HepG2 (cell line): ENCODE measurements around the gene MKRN3. TPM values are rescaled to one million over a fixed set of nuclear protein-coding genes. Genes with fewer than 3 reads are reported as not detected.
A peak's percentile ranks its signal among the peaks of the same experiment; 100 is the strongest.

Experiments
- ATAC-seq: fragments of 200-7000 bp; cut with Tn5 transposase; 3 replicates; pipeline ENCODE4 v1.9.1; 2020; ENCODE audit warnings: mild to moderate bottlenecking, moderate library complexity
- BruUV-seq: library from RNA; stranded (reverse); fragments of 400-500 nt; replicated peaks from 2 replicates; lab custom pipeline; 2021; lab: Mats Ljungman, UMichigan
- CTCF ChIA-PET: fragments of 300-600 bp; formaldehyde crosslinking; extraction: SDS; loops from one replicate; lab custom pipeline; 2021; ENCODE audit warnings: low total read pairs, inconsistent platforms, low intra/inter-chr PET ratio; lab: Yijun Ruan, JAX
- POLR2A ChIA-PET: fragments of 350-600 bp; sonication (Branson Sonifier 250); formaldehyde crosslinking; loops from one replicate; lab custom pipeline; 2020; ENCODE audit warnings: antibody characterized with exemption, inconsistent platforms; lab: Yijun Ruan, JAX
- DNase-seq: peaks from one replicate; pipeline ENCODE4 v3.0.0-alpha.2; 2015; ENCODE audit warnings: low spot score
- FAIRE-seq: peaks from 3 replicates; lab custom pipeline; 2011; peaks lifted over from hg19 to GRCh38; lab: Jason Lieb, UNC
- H2AFZ ChIP-seq: one replicate; pipeline ENCODE4 v1.6.1; 2011; ENCODE audit warnings: low read length, inconsistent platforms
- H3K27ac ChIP-seq: fragments of 300-600 bp; 3 replicates; pipeline ENCODE4 v1.8.0; 2011; ENCODE audit warnings: mixed run types, mild to moderate bottlenecking, mixed read lengths, low read length, inconsistent platforms; ENCODE audit not compliant: insufficient read depth; ENCODE audit errors: extremely low read length
- H3K27me3 ChIP-seq, 2 experiments: fragments of 200-600 bp in 1 of 2; 2 replicates in 1 of 2; 3 replicates in 1 of 2; pipeline versions ENCODE4 v1.6.0 to v1.8.0; 2011; ENCODE audit warnings: low read length in 2 of 2, mild to moderate bottlenecking in 2 of 2, moderate library complexity in 2 of 2, inconsistent platforms in 1 of 2; ENCODE audit not compliant: insufficient read depth in 2 of 2, control insufficient read depth in 1 of 2
- H3K36me3 ChIP-seq, 2 experiments: fragments of 200-600 bp in 1 of 2; replicated peaks in 1 of 2; 2 replicates in 1 of 2; 3 replicates in 1 of 2; pipeline versions ENCODE4 v1.5.1 to v1.8.0; 2011; ENCODE audit warnings: low read length in 2 of 2, inconsistent platforms in 1 of 2; ENCODE audit not compliant: insufficient read depth in 2 of 2, control insufficient read depth in 1 of 2
- H3K4me1 ChIP-seq: 2 replicates; pipeline ENCODE4 v1.5.1; 2012; ENCODE audit warnings: low read length, inconsistent platforms; ENCODE audit not compliant: insufficient read depth
- H3K4me2 ChIP-seq: 2 replicates; pipeline ENCODE4 v1.6.0; 2011; ENCODE audit warnings: low read depth, low read length, inconsistent platforms
- H3K4me3 ChIP-seq, 3 experiments: fragments of 200-600 bp in 1 of 3; sonication (generic), shearing (Covaris generic) in 1 of 3; replicated peaks in 1 of 3; 2 replicates each; pipeline ENCODE4 v1.5.1; 2011 to 2016; ENCODE audit warnings: low read length in 3 of 3, inconsistent platforms in 2 of 3, low read depth in 2 of 3, mild to moderate bottlenecking in 2 of 3, control low read depth in 1 of 3, mixed read lengths in 1 of 3; ENCODE audit not compliant: insufficient read depth in 1 of 3
- H3K79me2 ChIP-seq: one replicate; pipeline ENCODE4 v1.6.1; 2011; ENCODE audit warnings: low read length, inconsistent platforms; ENCODE audit not compliant: insufficient read depth
- H3K9ac ChIP-seq: 2 replicates; pipeline ENCODE4 v1.6.0; 2011; ENCODE audit warnings: mild to moderate bottlenecking, low read depth, low read length, inconsistent platforms; ENCODE audit not compliant: insufficient read depth
- H3K9me3 ChIP-seq: 2 replicates; pipeline ENCODE4 v1.5.1; 2012; ENCODE audit warnings: mild to moderate bottlenecking, low read length
- H4K20me1 ChIP-seq: 2 replicates; pipeline ENCODE4 v1.6.0; 2011; ENCODE audit warnings: inconsistent platforms, mild to moderate bottlenecking, low read length, moderate library complexity; ENCODE audit not compliant: insufficient read depth
- CTCF ChIP-seq: sonication (generic); formaldehyde crosslinking; IDR thresholded peaks from 2 replicates; pipeline ENCODE4 v1.5.0; 2020; ENCODE audit warnings: mild to moderate bottlenecking, missing genetic modification reagents, moderate library complexity
- MBD4 ChIP-seq: IDR thresholded peaks from 2 replicates; pipeline ENCODE4 v1.6.1; 2012; ENCODE audit warnings: low read length, inconsistent platforms, borderline replicate concordance
- NKX3-1 ChIP-seq: sonication (generic); formaldehyde crosslinking; IDR thresholded peaks from 2 replicates; pipeline ENCODE4 v1.5.0; 2020; ENCODE audit warnings: missing genetic modification reagents
- STAG1 ChIP-seq: sonication (generic); formaldehyde crosslinking; IDR thresholded peaks from 2 replicates; pipeline ENCODE4 v1.4.0; 2020; ENCODE audit warnings: missing genetic modification reagents
- XRCC5 ChIP-seq: fragments of 200-400 bp; formaldehyde crosslinking; optimal IDR thresholded peaks from 2 replicates; pipeline ENCODE3; 2017; ENCODE audit warnings: mild to moderate bottlenecking, low read length
- ZNF678 ChIP-seq: sonication (generic); formaldehyde crosslinking; IDR thresholded peaks from 2 replicates; pipeline ENCODE4 v1.4.0; 2020; ENCODE audit warnings: mild to moderate bottlenecking, missing genetic modification reagents
- WGBS: methylation state at CpG from one replicate; pipeline ENCODE4 v1.1.6; 2017; ENCODE audit warnings: low lambda C conversion rate; 5-methylcytosine and 5-hydroxymethylcytosine counted together
- in situ Hi-C: cut with HindIII; loops from 2 replicates; pipeline ENCODE4 v1.10.0; 2017; ENCODE audit warnings: low pct_unique_long_range_greater_than_20kb; ENCODE audit not compliant: extremely low pct_ligation_motif_present
- intact Hi-C: fragments of 100-400 bp; cut with micrococcal nuclease; formaldehyde crosslinking; loops from one replicate; pipeline ENCODE4 v1.10.0; 2022; ENCODE audit not compliant: unreplicated experiment
- polyA plus RNA-seq, 8 experiments: library from polyadenylated mRNA; depleted of rRNA in 3 of 8; stranded (reverse) in 7 of 8; unstranded in 1 of 8; fragments of >200 nt; fragmentation: Illumina TruSeq in 4 of 8; extraction: Trizol in 4 of 8; gene quantifications; 2 replicates each; pipeline versions ENCODE4 v1.2.1 to v1.2.3, GENCODE V29; 2011 to 2016; ENCODE audit warnings: low read depth in 4 of 8, missing spikeins in 1 of 8, mixed read lengths in 1 of 8; ENCODE audit not compliant: insufficient read depth in 1 of 8
- total RNA-seq, 5 experiments: library from RNA; depleted of rRNA; stranded (reverse); fragments of >200 nt; fragmentation: Illumina TruSeq; extraction: Trizol; gene quantifications; 2 replicates each; pipeline ENCODE4 v1.2.3, GENCODE V29; 2016; ENCODE audit warnings: low read depth in 1 of 5

The MKRN3 gene
- total and polyA plus RNA-seq, 2 of the 13 experiments (the other 11 are each of a cell fraction or from before 2014, with no cell fraction given), result 2.4 to 5.2 TPM

GRCh38 chr15:23572844-23573243 is 7.4 kb downstream of the MKRN3 start:
- Histone ChIP-seq H3K36me3 (no peaks in the 10 kb centered on the region), H3K27me3 (no peaks in the 10 kb centered on the region), H4K20me1 (no peaks in the 10 kb centered on the region), H3K4me2 (no peak overlapping the region), H3K79me2 (peaks cover 3% of the 10 kb centered on the region), H3K9ac (no peak overlapping the region), H3K4me3 (no peak overlapping the region), H3K9me3 (no peaks in the 10 kb centered on the region), H2AFZ (no peak overlapping the region), H3K4me1 (peaks cover 30% of the 10 kb centered on the region), H3K27ac (no peak overlapping the region)
- DNase-seq (no peak), ATAC-seq (no peak), FAIRE-seq (no peak)
- CTCF ChIA-PET, result no interaction called here
- intact Hi-C loops (loop anchor here (5.0 kb wide), 1 partner anchor 1799 kb away; no protein-coding TSS in a partner anchor), in situ Hi-C loops (no loop called here)
- WGBS, result 46% methylated on average over 4 of the region's 4 CpGs
- POLR2A ChIA-PET, result no interaction called here
- BruUV-seq, result no TSS peak
- no peak for TF ChIP-seq MBD4
- TF ChIP-seq NKX3-1, result no peak

- peak; percentile 4; the same call in 1 of the 2 replicates for TF ChIP-seq STAG1 (CRISPR knock-in tag)
- TF ChIP-seq ZNF678 (CRISPR knock-in tag), result no peak
- peak; percentile 13; the same call in 1 of the 2 replicates for TF ChIP-seq CTCF
- TF ChIP-seq XRCC5, result peak; percentile 39
- no peak for FAIRE-seq
- Histone ChIP-seq H2AFZ (no peak overlapping the region), H3K9me3 (no peaks in the 10 kb centered on the region), H3K9ac (no peak overlapping the region), H3K4me1 (peaks cover 26% of the 10 kb centered on the region), H3K79me2 (no peaks in the 10 kb centered on the region), H4K20me1 (no peaks in the 10 kb centered on the region), H3K27ac (no peak overlapping the region), H3K27me3 (no peaks in the 10 kb centered on the region), H3K4me3 (no peak overlapping the region), H3K36me3 (no peaks in the 10 kb centered on the region), H3K4me2 (no peak overlapping the region)
- ATAC-seq, result peak; percentile 92
- DNase-seq, result no peak
- intact Hi-C loops, result loop anchor here (5.0 kb wide), 1 partner anchor 1798 kb away; no protein-coding TSS in a partner anchor
- POLR2A ChIA-PET, result interaction anchor here (1.5 kb wide), 1 partner anchor 9 kb away, joined by 3 read pairs; the partner anchor contains the start of gene MKRN3
- CTCF ChIA-PET, result no interaction called here
- WGBS, result 17% methylated on average over 1 of the region's 3 CpGs
- no TSS peak for BruUV-seq
- in situ Hi-C loops, result no loop called here
These were observed 9.3 kb downstream of the MKRN3 start for GRCh38 chr15:23574742-23575141.
